PC-3 (cell line): ENCODE results near the gene SPACA4.

Experiments used
- CTCF ChIP-seq: fragments of 300-600 bp; sonication (generic); conservative IDR thresholded peaks from 2 replicates; pipeline ENCODE4 v1.5.1; 2017; ENCODE audit warnings: antibody characterized with exemption, low read depth, mild to moderate bottlenecking, low read length
- EZH2 ChIP-seq: fragments of 300-600 bp; sonication (generic); IDR thresholded peaks from one replicate; pipeline ENCODE4 v1.6.1; 2017; ENCODE audit warnings: antibody characterized with exemption, mild to moderate bottlenecking, low read length; ENCODE audit not compliant: unreplicated experiment
- EZH2phosphoT487 ChIP-seq: fragments of 300-600 bp; sonication (generic); IDR thresholded peaks from 2 replicates; pipeline ENCODE4 v1.6.1; 2018; ENCODE audit warnings: mild to moderate bottlenecking, antibody characterized with exemption, low read length, borderline replicate concordance

GRCh38 chr19:48639483-48640375 lies 33.2 kb downstream of the SPACA4 start:
- TF ChIP-seq CTCF: no peak
- TF ChIP-seq EZH2: no peak
- no peak for TF ChIP-seq EZH2phosphoT487
